Measurements from ENCODE around the gene COPG2.

COPG2 gene

GRCh38 chr7:130475776-130476175 is 192.8 kb downstream of the COPG2 start:
- no peak for DNase-seq (ENCODE audit: low read depth, low spot score)

GRCh38 chr7:130473876-130474275 is 194.7 kb downstream of the COPG2 start:
- no peak for DNase-seq (ENCODE audit: low read depth, low spot score)

GRCh38 chr7:130473289-130473688 is 195.3 kb downstream of the COPG2 start:
- DNase-seq (ENCODE audit: low read depth, low spot score): no peak

GRCh38 chr7:130471974-130472373 is 196.6 kb downstream of the COPG2 start:
- DNase-seq (ENCODE audit: low read depth, low spot score): no peak

- DNase-seq (ENCODE audit: low read depth, low spot score): no peak
These were observed 199.9 kb downstream of the COPG2 start for GRCh38 chr7:130468612-130469011.

- DNase-seq (ENCODE audit: low read depth, low spot score): no peak
These were observed 204.8 kb downstream of the COPG2 start for GRCh38 chr7:130463553-130464434.

- DNase-seq (ENCODE audit: low read depth, low spot score): no peak
These were observed 207.3 kb downstream of the COPG2 start for GRCh38 chr7:130461272-130461671.

- DNase-seq (ENCODE audit: low read depth, low spot score): no peak
These were observed 210.3 kb downstream of the COPG2 start for GRCh38 chr7:130458257-130458656.
